Measurements from ENCODE around the gene KRT1. TPM values are rescaled to one million over a fixed set of nuclear protein-coding genes. Genes with fewer than 3 reads are reported as not detected.

KRT1 gene
- total RNA-seq, 2 donors from 2014 or later, result 3.5 TPM; not detected in 1

DNA sequence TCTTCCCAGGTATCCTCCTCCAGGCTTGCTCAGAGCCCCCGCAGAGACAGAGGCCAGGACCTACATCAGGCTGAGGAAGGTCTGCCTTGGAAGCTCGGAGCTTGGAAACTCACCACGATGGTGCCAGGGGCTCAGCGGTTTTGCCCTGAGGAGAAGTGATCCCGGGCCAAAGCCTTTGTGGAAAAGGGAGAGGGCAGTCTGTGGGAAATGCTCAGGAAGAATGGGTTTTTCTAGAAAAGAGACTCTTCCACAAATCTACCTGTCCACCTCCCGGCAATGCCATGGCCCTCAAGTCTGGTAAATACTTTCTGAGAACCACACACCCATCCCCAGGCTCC, 36.2 kb downstream of the KRT1 start:
- Histone ChIP-seq H3K4me1 (ENCODE audit: control insufficient read depth in 1 of 2, low read depth in 2 of 2) (no peaks in the 10 kb centered on the region), H3K27me3 (replicated peaks; ENCODE audit: insufficient read depth) (no peaks in the 10 kb centered on the region), H3K9me3 (no peaks in the 10 kb centered on the region), H3K4me3 (no peak overlapping the region), H3K27ac (no peak overlapping the region), H3K36me3 (no peaks in the 10 kb centered on the region)
- TF ChIP-seq, protein P1, sequence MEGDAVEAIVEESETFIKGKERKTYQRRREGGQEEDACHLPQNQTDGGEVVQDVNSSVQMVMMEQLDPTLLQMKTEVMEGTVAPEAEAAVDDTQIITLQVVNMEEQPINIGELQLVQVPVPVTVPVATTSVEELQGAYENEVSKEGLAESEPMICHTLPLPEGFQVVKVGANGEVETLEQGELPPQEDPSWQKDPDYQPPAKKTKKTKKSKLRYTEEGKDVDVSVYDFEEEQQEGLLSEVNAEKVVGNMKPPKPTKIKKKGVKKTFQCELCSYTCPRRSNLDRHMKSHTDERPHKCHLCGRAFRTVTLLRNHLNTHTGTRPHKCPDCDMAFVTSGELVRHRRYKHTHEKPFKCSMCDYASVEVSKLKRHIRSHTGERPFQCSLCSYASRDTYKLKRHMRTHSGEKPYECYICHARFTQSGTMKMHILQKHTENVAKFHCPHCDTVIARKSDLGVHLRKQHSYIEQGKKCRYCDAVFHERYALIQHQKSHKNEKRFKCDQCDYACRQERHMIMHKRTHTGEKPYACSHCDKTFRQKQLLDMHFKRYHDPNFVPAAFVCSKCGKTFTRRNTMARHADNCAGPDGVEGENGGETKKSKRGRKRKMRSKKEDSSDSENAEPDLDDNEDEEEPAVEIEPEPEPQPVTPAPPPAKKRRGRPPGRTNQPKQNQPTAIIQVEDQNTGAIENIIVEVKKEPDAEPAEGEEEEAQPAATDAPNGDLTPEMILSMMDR (IDR thresholded peaks at IDR 0.05), result no peak
- ATAC-seq (ENCODE audit: insufficient number of reproducible peaks, low FRiP score, low read depth) (no peak), DNase-seq (ENCODE audit: low spot score) (no peak)

DNA sequence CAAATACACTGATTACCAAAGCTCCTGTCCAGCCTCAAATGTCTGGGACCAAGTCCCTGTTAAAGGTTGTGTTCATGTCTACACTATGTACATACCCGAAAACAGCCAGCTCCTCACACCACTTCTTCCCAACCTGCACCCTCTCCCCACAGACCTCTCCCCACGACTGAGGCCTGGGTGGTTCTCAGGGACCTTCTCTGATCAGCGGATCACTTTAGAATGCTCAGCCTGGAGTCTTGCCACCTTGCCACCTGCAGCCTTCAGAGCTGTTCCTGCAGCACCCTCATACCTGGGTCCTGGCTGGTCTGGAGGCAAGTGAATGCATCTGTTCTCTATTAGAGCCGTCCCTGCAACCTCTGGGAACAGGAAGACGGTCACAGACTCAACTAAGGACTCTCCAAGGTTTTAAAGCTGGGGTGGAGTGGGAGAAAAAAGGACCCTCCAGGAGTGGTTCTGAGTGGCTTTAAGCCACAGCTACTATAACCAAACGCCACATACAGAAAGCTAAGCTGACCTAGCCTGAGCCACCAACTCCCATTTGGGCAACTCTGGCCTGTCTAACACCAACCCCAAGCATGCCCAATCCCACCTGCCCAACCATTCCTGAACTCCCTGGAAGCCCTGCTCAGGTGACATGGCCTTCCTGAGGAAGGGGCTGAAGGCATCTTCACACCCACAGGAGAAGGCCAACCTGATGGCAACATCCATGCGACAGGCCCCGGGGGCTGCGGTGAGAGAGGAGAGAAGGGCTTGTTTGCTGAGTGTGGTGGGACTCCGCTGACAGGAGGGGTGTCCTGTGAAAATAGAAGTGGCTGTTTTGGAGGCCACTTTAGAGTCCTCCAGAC, 36.8 kb downstream of the KRT1 start:
- H3K4me3 ChIP-seq, result no peak overlapping the region
- no peaks in the 10 kb centered on the region for H3K36me3 ChIP-seq
- no peaks in the 10 kb centered on the region for H3K27me3 ChIP-seq (replicated peaks; ENCODE audit: insufficient read depth)
- DNase-seq (ENCODE audit: low spot score), result no peak
- ATAC-seq (ENCODE audit: insufficient number of reproducible peaks, low FRiP score, low read depth), result no peak
- TF ChIP-seq, protein P1 (IDR thresholded peaks at IDR 0.05), result no peak
- no peaks in the 10 kb centered on the region for H3K9me3 ChIP-seq
- no peak overlapping the region for H3K27ac ChIP-seq
- H3K4me1 ChIP-seq (ENCODE audit: control insufficient read depth in 1 of 2, low read depth in 2 of 2), result no peaks in the 10 kb centered on the region

DNA sequence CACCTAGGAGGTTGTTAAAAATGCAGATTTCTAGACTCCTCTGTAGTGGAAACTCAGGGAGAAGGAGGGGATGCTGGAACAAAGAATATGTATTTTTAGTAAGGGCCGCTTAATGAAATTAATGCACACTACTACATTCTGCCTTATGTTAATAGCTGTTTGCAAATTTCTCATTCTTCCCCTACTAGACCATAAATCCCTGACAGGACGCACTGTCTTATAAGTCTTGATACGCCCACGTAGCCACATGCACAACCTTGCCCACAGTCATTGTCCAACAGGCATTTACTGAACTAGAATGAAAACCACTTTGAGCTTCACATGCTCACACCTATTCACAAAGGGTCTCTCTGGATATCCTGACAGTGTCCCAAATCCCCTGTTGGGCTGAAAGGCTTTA, 38.7 kb downstream of the KRT1 start:
- TF ChIP-seq, protein P1 (IDR thresholded peaks at IDR 0.05), result no peak
- DNase-seq (ENCODE audit: low spot score), result no peak
- H3K4me3 ChIP-seq, result no peak overlapping the region
- no peak for ATAC-seq (ENCODE audit: insufficient number of reproducible peaks, low FRiP score, low read depth)
- H3K27me3 ChIP-seq (replicated peaks; ENCODE audit: insufficient read depth), result no peaks in the 10 kb centered on the region
- H3K4me1 ChIP-seq (ENCODE audit: control insufficient read depth in 1 of 2, low read depth in 2 of 2), result no peaks in the 10 kb centered on the region
- no peak overlapping the region for H3K27ac ChIP-seq
- H3K9me3 ChIP-seq, result no peaks in the 10 kb centered on the region
- no peaks in the 10 kb centered on the region for H3K36me3 ChIP-seq

DNA sequence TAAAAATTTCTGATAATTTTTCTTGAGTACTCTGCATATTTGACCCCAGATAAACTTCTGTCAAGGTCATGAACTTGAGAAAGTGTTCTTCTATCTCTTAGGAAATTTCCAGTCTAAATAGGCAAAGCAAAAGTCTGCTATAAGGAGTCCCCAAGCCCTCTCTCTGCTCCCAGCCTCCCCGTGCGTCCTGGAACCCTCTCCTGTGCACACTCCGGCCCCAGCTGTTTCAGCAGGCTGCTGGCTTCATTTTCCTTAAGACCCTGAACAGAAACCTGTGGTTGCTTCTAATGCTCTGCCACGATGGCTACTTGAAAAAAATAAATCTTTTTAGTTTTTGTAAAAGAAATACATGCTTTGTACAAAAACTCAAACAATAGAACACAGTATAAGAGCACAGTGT, 42.9 kb downstream of the KRT1 start:
- Histone ChIP-seq H3K9me3 (no peaks in the 10 kb centered on the region), H3K4me3 (no peak overlapping the region), H3K36me3 (no peaks in the 10 kb centered on the region), H3K27me3 (replicated peaks; ENCODE audit: insufficient read depth) (no peaks in the 10 kb centered on the region), H3K27ac (no peak overlapping the region), H3K4me1 (ENCODE audit: control insufficient read depth in 1 of 2, low read depth in 2 of 2) (no peaks in the 10 kb centered on the region)
- ATAC-seq (ENCODE audit: insufficient number of reproducible peaks, low FRiP score, low read depth) (no peak), DNase-seq (ENCODE audit: low spot score) (no peak)
- TF ChIP-seq, protein P1 (IDR thresholded peaks at IDR 0.05), result no peak

GRCh38 chr12:52636592-52637258, 43.5 kb downstream of the KRT1 start:
- no peaks in the 10 kb centered on the region for H3K27me3 ChIP-seq (replicated peaks; ENCODE audit: insufficient read depth)
- TF ChIP-seq, protein P1 (IDR thresholded peaks at IDR 0.05), result no peak
- H3K27ac ChIP-seq, result no peak overlapping the region
- H3K4me3 ChIP-seq, result no peak overlapping the region
- H3K9me3 ChIP-seq, result no peaks in the 10 kb centered on the region
- no peaks in the 10 kb centered on the region for H3K36me3 ChIP-seq
- no peak for DNase-seq (ENCODE audit: low spot score)
- ATAC-seq (ENCODE audit: insufficient number of reproducible peaks, low FRiP score, low read depth), result no peak
- no peaks in the 10 kb centered on the region for H3K4me1 ChIP-seq (ENCODE audit: control insufficient read depth in 1 of 2, low read depth in 2 of 2)

Measured in thoracic aorta (tissue), 2 donors.